K562 (cell line): ENCODE data around the gene GATC. TPM values are rescaled to one million over a fixed set of nuclear protein-coding genes. Genes with fewer than 3 reads are reported as not detected.

Experiments
- ATF7 ChIP-seq: fragments of 450-650 bp; IDR thresholded peaks from 2 replicates; pipeline ENCODE4 v1.7.1; 2014; ENCODE audit warnings: mild to moderate bottlenecking, moderate library complexity
- BHLHE40 ChIP-seq: IDR thresholded peaks from 2 replicates; pipeline ENCODE4 v1.6.1; 2011; ENCODE audit warnings: low read length, improper control_type of control experiment
- HMGXB4 ChIP-seq: sonication (generic); formaldehyde crosslinking; IDR thresholded peaks from 2 replicates; pipeline ENCODE4 v1.8.1; 2023; ENCODE audit warnings: mild to moderate bottlenecking, missing genetic modification reagents
- KDM4B ChIP-seq, 2 experiments: fragments of 450-650 bp in 1 of 2; sonication (generic) in 1 of 2; IDR thresholded peaks; 2 replicates each; pipeline ENCODE4 v1.6.1; 2016 to 2017; ENCODE audit warnings: borderline replicate concordance in 2 of 2, antibody characterized with exemption in 1 of 2, low read depth in 1 of 2, mild to moderate bottlenecking in 1 of 2
- MYC ChIP-seq, 2 experiments: fragments of 250-450 bp in 1 of 2; sonication (Bioruptor Pico) in 1 of 2; IDR thresholded peaks; 2 replicates each; pipeline versions ENCODE4 v1.5.1 to v1.6.1; 2012 to 2021; ENCODE audit warnings: low read depth in 2 of 2, borderline replicate concordance in 1 of 2, improper control_type of control experiment in 1 of 2, low read length in 1 of 2, mild to moderate bottlenecking in 1 of 2, moderate library complexity in 1 of 2
- POLR2AphosphoS2 ChIP-seq: IDR thresholded peaks from 2 replicates; pipeline ENCODE4 v1.6.1; 2012; ENCODE audit warnings: low read length, improper control_type of control experiment
- RAD21 ChIP-seq, 2 experiments: fragments of 250-450 bp in 1 of 2; fragments of 450-650 bp in 1 of 2; sonication (Bioruptor Pico) in 1 of 2; formaldehyde crosslinking in 1 of 2; IDR thresholded peaks in 1 of 2; conservative IDR thresholded peaks in 1 of 2; 2 replicates each; pipeline versions ENCODE4 v1.4.0 to v1.8.0; 2020 to 2022; ENCODE audit warnings: mild to moderate bottlenecking in 2 of 2, moderate library complexity in 1 of 2
- SAP30 ChIP-seq: fragments of 200-600 bp; sonication (generic); IDR thresholded peaks from 2 replicates; pipeline ENCODE4 v1.6.1; 2012; ENCODE audit warnings: borderline replicate concordance, low read depth, mild to moderate bottlenecking, moderate library complexity, low read length, control low read depth, inconsistent platforms; ENCODE audit not compliant: insufficient read depth, poor library complexity, severe bottlenecking
- SIN3A ChIP-seq, 2 experiments: fragments of 150-350 bp in 1 of 2; IDR thresholded peaks; 2 replicates each; pipeline ENCODE4 v1.6.1; 2011 to 2016; ENCODE audit warnings: borderline replicate concordance in 2 of 2, low read depth in 2 of 2, low read length in 2 of 2, mild to moderate bottlenecking in 2 of 2, moderate library complexity in 2 of 2; ENCODE audit not compliant: control insufficient read depth in 1 of 2
- ZBTB7A ChIP-seq: IDR thresholded peaks from 2 replicates; pipeline ENCODE4 v1.6.1; 2011; ENCODE audit warnings: low read depth, mild to moderate bottlenecking, low read length, moderate library complexity, borderline replicate concordance; ENCODE audit not compliant: control insufficient read depth
- ZNF639 ChIP-seq, 2 experiments: fragments of 200-800 bp in 1 of 2; sonication (Bioruptor generic) in 1 of 2; sonication (generic) in 1 of 2; formaldehyde crosslinking in 1 of 2; IDR thresholded peaks in 1 of 2; conservative IDR thresholded peaks in 1 of 2; 2 replicates each; pipeline versions ENCODE4 v1.5.0 to v1.6.1; 2016 to 2020; ENCODE audit warnings: missing compliant biosample characterization in 1 of 2, missing genetic modification characterization in 1 of 2, missing genetic modification reagents in 1 of 2
- polyA plus RNA-seq, 8 experiments: library from polyadenylated mRNA; depleted of rRNA in 4 of 8; stranded (reverse) in 5 of 8; unstranded in 3 of 8; fragments of >200 nt; fragmentation: Nextera tagmentation in 2 of 8; fragmentation: Illumina TruSeq in 1 of 8; extraction: Ambion mirVana in 2 of 8; extraction: Trizol in 1 of 8; gene quantifications; 2 replicates each; pipeline versions ENCODE4 v1.2.1 to v1.2.3, GENCODE V29; 2011 to 2014; ENCODE audit warnings: inconsistent platforms in 1 of 8, missing spikeins in 1 of 8
- total RNA-seq, 7 experiments: library from RNA; depleted of rRNA in 6 of 7; stranded (reverse); fragments of >200 nt in 6 of 7; fragmentation: Illumina TruSeq in 2 of 7; extraction: Trizol in 2 of 7; gene quantifications; 2 replicates each; pipeline versions ENCODE4 v1.2.1 to v1.2.3, GENCODE V29; 2011 to 2021; ENCODE audit warnings: low replicate concordance in 1 of 7
- TF ChIP-seq, protein P1 (sequence below): sonication (generic); formaldehyde crosslinking; IDR thresholded peaks from 2 replicates; pipeline ENCODE4 v1.8.0; 2022; ENCODE audit warnings: mild to moderate bottlenecking, low read depth, missing genetic modification reagents
- TF ChIP-seq, protein P2 (sequence below), 2 experiments: fragments of 250-450 bp in 1 of 2; fragments of 450-650 bp in 1 of 2; sonication (Bioruptor Pico) in 1 of 2; IDR thresholded peaks; 2 replicates each; pipeline versions ENCODE4 v1.6.1 to v1.8.0; 2016 to 2021; ENCODE audit warnings: mild to moderate bottlenecking in 2 of 2, moderate library complexity in 2 of 2, missing compliant biosample characterization in 1 of 2, missing genetic modification characterization in 1 of 2

The GATC gene
- total and polyA plus RNA-seq, 9 of the 15 experiments (the other 6 are each of a cell fraction or from before 2014, with no cell fraction given): 5.8 to 52.6 (median 28.2) TPM

GRCh38 chr12:120469450-120470149 is 23.4 kb downstream of the GATC start, which contains the start of gene SRSF9 (continued):
- TF ChIP-seq ZNF639 (CRISPR knock-in tag; conservative IDR thresholded peaks at IDR 0.05 in 1 of 2, IDR thresholded peaks at IDR 0.05 in 1 of 2) (peak in 1 of 2 experiments; percentile 80; a peak in 2 of 4 replicates), SIN3A (IDR thresholded peaks at IDR 0.05; ENCODE audit: borderline replicate concordance in 2 of 2, control insufficient read depth in 1 of 2, low read depth in 2 of 2, low read length in 2 of 2) (no peak), ATF7 (peak; percentile 77), SAP30 (peak; percentile 32), MYC (IDR thresholded peaks at IDR 0.05; ENCODE audit: low read depth, low read length) (peak; percentile 82), MYC (CRISPR knock-in tag; IDR thresholded peaks at IDR 0.05; ENCODE audit: borderline replicate concordance, low read depth) (peak; percentile 49; the same call in 1 of the 2 replicates), BHLHE40 (peak; percentile 40; the same call in 1 of the 2 replicates), RAD21 (CRISPR knock-in tag; conservative IDR thresholded peaks at IDR 0.05 in 1 of 2, IDR thresholded peaks at IDR 0.05 in 1 of 2) (peak in 1 of 2 experiments; percentile 36; a peak in 3 of 4 replicates), POLR2AphosphoS2 (peak; percentile 47; the same call in 1 of the 2 replicates), HMGXB4 (CRISPR knock-in tag) (peak; percentile 49; the same call in 1 of the 2 replicates), ZBTB7A (peak; percentile 73), KDM4B (IDR thresholded peaks at IDR 0.05; ENCODE audit: borderline replicate concordance in 2 of 2, low read depth in 1 of 2) (peak in 1 of 2 experiments; percentile 18; a peak in 1 of 4 replicates)
- TF ChIP-seq, protein P1, sequence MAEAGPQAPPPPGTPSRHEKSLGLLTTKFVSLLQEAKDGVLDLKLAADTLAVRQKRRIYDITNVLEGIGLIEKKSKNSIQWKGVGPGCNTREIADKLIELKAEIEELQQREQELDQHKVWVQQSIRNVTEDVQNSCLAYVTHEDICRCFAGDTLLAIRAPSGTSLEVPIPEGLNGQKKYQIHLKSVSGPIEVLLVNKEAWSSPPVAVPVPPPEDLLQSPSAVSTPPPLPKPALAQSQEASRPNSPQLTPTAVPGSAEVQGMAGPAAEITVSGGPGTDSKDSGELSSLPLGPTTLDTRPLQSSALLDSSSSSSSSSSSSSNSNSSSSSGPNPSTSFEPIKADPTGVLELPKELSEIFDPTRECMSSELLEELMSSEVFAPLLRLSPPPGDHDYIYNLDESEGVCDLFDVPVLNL (CRISPR knock-in tag): peak; percentile 53; the same call in 1 of the 2 replicates
- TF ChIP-seq, protein P2, sequence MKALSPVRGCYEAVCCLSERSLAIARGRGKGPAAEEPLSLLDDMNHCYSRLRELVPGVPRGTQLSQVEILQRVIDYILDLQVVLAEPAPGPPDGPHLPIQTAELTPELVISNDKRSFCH (CRISPR knock-in tag; IDR thresholded peaks at IDR 0.05): no peak
- TF ChIP-seq, protein P2 (tag; IDR thresholded peaks at IDR 0.05): 0 out of 2 replicates have a peak, but pooled peaks have one; percentile 58
